Hematopoietic multipotent progenitor cell treated with erythropoietin and hydrocortisone succinate and interleukin-3 and kit ligand, for 15 days (in vitro differentiated cells): Measurements from ENCODE around the gene SPINDOC.
"Not testable (repeated sequence)": the region's sequence is repeated elsewhere in the genome, so short reads cannot be mapped to it uniquely, and the experiment has no call there.

Source experiments
- DNase-seq: peaks from one replicate; pipeline ENCODE4 v3.0.0-alpha.2; 2015; ENCODE audit warnings: low spot score

The SPINDOC gene, protein sequence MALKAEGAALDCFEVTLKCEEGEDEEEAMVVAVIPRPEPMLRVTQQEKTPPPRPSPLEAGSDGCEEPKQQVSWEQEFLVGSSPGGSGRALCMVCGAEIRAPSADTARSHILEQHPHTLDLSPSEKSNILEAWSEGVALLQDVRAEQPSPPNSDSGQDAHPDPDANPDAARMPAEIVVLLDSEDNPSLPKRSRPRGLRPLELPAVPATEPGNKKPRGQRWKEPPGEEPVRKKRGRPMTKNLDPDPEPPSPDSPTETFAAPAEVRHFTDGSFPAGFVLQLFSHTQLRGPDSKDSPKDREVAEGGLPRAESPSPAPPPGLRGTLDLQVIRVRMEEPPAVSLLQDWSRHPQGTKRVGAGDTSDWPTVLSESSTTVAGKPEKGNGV

DNA sequence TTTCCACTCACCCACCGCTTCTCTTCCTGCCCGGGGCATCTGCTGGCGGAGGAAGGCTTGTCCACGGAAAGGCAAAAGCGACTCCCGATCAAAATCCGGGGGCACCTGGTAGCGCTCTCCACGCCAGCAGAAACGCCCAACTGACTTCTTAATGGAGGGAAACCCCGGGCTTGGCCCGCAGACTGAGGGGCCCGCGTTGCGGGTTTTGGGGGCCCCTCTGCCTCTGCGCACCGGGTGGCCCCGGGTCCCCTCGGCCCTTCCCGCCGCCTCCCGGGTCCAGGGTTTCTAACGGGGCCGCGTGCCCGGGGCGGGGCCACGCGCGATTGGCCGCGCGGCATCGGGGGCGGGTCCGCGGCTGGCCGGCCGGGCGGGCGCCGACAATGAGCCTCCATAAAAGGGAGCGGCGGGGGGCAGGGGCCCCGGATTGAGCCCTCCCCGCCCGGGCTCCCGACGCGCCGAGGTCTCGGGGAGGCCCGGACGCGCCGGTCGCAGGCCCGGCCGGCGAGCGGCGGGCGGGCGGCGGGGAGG lies at the start of gene SPINDOC:
TSS of gene SPINDOC (plus strand) at position 422 of the 528 bp plus-strand sequence. CDS start 231 bp downstream, outside the sequence.
- DNase-seq, result peak; percentile 29

DNA sequence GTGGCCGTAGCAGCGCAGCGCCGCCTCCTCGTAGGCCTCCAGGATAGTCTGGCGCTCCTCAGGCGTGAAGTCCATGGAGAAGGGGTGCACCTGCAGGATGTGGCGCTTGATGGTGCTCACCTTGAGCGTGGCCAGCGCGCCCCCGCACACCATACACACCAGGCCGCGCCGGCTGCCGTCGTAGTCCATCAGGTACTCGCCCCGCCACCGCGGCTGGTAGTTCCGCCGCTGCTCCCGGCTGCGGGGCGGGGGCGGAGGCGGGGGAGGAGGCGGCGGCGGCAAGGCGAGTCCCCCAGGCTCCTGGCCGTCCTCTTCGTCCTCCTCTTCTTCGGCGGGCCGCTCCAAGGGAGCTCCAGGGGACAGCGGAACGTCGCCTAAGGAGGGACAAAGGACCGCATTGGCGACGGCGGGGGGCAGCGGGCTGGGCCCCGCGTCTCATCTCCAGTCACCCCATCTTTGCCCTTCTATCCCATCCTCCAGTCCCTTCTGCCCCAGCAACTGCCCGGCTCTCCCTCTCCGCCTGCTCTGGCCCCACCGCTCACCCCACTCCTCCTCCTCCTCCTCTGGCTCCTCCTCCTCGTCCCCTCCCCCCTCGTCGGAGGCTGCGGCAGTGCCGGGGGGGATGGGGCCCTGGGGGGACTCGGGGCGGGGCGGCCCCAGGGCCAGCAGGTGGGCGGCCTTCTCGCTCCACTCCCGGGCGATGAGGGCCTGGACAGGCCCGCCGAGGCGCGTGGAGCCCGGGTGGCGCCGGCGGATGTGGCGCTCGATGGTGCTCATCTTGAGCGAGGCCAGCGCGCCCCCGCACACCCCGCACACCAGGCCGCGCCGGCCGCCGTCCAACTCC lies 49.5 kb upstream of the SPINDOC start:
- DNase-seq, result no peak

DNA sequence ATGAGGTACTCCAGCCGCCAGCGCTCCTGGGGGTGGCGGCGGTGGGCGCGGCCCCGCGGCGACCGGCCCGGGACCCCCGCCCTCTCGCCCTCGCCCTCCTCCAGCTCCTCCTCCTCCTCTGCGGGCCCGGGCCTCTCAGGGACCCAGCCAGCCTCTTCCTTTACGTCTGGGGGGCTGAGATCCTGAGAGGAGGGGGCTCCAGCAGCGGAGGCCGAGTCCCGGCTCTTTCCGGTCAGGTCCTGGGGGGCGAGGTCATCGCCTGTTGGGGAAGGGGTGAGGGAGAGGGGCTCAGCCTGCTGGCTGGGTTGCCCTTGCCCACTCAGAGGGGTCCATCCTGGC lies 48.9 kb upstream of the SPINDOC start:
- DNase-seq, result no peak

DNA sequence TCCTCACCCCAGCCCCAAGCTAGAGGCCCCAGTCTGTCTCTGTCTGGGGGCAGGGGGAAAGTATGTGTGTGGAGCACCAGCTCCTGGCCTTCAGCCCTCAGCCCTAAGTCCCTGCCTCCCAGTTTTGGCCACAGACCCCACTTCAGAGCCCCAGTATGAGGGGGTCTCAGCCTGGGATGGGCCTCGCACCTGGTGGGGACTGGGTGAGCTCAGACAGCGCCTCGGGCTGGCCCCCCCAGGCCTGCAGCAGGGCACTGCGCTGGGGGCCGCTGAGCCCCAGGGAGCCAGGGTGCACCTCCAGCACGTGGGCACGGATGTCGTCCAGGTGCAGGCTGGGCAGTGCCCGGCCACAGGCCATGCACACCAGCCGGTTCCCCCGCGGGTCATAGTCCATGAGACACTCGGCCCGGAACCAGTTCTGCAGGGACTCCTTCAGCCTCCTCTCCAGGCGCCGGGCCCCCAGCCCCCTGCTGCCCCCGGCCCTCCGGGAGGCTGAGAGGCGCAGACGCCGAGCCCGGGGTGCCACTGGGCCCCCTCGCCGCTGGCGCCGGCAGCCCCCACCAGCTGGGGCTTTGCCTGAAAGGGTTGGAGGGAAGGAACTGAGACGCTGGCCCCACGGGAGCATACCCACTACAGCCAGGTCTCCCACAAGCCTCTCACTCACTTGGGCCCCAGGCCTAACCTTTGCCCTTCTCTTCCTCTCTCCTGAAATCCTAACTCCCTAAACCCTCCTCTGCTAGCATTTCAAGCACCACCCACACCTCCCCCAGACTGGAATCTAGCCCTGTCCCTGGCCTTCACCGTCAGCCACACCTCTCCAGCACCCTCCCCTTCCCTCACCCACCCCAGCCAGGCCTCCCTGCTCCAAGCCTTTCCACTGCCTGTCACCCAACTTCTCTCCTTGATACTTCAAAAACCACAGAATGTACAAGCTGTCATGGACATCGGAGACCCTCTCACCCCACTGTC lies 48.3 kb upstream of the SPINDOC start:
- no peak for DNase-seq

DNA sequence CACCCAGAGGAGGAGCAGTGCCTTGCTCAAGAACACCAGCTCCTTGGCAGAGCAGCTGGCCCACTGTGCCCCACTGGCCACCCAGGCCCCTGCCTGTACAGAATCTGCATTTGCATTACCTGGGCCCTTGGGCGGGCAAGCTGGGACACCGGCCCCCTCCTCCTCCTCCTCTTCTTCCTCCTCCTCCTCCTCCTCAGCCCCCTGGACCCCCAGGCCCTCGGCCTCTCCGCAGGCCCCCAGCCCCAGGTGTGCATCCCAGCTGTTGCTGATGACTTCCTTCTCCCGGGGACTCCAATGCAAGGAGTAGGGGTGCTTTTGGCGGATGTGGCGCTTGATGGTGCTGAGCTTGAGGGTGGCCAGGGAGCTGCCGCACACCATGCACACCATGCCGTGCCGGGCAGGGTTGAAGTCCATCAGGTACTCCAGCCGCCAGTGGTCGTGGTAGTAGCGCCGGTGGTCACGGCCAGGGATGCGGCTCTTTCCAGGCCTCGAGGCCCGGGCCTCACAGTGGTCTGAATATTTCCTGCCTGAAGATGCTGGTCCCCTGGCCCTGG lies 47.5 kb upstream of the SPINDOC start:
- DNase-seq, result no peak

DNA sequence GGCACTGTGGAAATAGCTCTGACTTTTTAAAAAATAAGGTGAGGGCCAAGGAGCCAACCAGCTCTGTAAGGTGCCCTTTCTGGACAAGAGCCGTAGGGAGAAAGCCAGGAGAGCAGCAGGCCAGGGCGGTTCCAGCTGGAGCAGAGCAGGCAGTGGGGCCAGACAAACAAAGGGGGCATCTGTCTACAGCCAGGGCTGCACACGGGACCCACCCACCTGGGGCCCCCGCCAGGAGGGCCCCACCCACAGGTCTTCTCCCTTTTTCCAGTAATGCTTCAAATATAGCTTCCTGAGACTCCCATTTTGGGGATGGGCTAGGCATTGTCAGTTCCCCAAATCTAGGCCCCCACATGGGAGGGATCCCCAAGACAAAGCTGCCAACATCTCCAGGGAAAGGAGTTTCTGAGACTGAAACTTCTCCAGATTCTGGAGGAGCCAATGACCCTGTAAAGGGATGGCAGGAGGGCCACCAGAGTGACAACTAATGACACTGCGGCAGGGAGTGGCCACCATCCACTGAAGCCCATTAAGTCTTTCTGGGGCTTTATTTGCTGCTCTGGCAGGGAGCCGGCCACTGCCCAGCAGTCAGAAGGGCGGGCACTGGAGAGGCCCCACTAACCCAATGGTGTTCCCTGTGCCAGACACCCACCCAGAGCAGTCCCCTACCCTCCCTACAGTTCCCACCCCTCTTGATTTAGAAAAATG lies 46.6 kb upstream of the SPINDOC start:
- no peak for DNase-seq

DNA sequence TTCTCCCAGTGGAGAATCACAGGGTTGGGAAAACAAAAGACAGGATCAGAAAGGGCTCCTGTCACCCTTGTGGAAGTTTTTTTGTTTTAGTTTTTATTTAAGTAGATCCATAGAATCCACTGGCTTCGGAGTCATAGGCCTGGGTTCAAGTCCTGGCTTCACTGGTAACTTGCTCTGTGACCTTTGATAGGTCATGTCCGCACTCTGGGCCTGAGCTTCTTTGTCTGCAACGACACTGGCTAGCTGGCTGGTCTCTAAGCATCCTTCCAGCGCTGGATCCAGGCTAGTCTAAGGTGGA lies 46.0 kb upstream of the SPINDOC start:
- DNase-seq, result no peak

DNA sequence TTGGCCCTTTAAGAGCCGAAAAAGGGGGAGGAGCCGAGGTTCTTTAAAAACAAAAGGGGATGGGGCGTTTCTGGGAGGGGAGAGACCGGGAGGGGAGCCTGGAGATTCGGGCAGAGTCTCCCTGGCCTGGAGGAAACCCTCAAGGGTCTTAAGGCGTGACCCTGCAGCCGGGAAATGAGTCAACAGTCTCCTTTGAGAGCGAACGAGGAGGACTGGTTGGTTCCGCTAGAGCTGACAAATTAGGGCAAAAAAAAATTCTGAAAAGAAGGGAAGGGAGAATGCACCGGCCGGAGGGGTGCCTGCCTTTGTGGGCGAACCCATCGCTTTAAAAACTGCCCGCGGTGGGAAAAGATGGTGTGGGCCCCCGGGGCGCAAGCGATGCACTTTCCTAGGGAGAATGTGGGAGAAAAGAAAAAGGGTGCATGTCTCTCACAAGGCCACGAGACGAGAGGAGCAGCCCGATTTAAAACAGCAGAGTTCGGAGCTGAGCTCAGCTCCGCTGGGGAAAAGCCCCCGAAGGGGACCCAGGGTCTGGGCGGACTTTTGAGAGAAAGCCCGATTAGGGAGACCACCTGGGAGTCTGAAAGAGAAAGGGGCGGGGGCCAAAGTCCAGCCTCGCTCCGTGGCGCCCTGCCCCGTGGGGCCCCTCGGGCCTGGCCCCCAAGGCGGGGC lies 45.6 kb upstream of the SPINDOC start:
- DNase-seq, result no peak

DNA sequence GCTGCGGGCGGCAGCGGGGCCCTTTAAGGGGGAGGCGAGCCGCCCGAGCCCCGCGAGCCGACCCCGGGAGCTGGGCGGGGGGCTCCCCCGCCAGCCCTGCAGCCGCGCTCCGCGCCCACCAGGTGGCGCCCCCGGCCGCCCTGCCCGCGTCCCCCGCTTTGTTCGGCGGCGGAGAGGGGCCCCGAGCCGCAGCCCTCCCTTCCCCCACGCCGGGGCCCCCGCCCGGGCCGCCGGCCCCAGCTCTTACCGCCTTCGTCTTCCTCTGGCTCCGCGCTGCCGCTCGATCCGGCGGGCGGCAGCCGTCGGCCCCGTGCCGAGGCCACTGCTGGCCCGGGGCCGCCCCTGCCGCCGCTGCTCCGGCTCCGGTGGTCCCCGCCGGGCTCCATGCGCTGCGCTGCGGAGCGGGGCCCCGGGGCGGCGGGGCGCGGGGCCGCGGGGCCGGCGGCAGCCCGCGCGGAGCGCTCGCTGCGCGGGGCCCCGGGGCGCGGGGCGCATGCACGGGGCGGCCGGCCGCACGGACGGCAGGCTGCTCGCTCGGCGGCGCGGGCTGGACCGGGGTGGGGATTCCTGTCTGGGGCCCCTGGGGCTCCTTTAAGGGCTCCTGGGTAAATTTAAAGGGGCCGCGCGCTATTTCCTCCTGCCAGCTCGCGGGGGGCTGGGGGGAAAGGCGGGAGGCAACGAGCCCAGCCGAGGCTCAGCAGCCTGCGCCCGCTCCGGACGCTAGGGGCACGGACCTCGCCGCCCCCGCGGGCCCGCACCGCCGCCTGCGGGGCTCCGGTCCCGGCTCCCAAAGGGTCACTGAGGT lies 44.8 kb upstream of the SPINDOC start, which contains the start of gene ZFTA:
TSS of gene ZFTA (minus strand) at position 539 of the 805 bp plus-strand sequence. CDS start at position 386, 153 bp downstream.
- DNase-seq, result no peak

DNA sequence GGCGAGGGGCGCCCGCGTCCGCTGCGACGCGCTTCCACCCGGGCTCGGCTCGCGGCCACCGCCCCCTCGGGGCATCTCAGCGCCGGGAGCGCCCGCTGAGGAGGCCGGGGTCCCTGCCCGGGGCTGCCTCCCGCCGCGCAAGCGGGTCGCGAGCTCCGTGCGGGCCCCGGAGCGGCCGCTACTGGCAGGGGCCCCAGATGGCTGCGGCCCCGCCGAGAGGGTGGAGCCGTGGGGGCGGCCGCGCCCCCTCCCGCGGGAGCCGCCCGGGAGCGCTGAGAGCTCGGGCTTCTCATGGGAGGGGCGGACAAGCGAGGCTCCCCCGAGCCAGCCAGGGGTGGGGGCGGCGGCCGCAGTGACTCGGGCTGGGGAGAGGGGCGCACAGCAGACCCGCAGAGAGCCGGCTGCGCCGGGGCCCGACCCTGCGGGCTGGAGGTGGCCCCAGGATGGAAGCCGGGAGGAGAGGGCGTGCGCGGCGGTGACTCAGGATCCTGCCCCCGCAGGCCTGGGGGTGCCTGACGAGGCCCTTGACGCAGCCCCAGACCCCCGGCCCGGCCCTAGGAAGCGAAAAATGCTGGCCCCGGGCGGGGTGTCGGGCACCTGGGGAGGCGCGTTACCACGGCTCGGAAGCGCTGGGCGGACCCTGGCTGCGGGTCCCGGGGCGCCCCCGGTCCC lies 44.1 kb upstream of the SPINDOC start:
- DNase-seq, result no peak

DNA sequence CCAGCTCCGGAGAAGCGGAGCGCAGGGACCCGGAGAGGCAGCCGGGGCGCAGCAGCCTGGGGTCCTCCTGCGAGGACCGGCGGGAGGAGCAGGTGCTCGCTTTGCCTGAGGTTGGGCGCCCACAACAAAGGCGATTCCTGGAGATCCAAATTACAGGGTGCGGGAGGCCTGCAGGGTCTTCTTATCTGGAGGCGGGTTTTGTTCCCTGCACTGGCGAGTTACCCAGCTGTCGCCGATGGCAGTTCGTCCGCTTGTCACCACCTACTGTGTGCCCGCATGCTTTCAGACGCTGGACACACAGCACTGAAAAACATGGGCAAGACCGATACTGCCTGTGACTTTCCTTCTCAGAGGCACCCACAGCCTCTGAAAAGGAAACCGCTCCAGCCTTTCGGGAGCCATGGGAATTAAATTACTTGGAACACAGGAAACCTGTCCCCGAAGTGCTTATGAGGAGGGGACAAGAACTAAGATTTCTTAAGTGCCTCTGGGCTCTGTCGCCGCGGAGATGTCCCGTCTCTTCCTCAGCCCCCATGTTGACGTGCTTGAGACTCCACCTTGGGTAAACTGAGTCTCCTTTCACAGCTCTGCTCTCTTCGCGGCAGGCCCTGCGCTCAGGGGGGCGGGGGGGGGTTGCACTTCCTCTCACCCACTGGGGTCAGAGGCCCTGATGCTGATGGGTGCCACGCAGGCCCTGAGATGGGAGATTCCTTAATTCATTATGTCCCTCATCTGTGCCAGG lies 43.4 kb upstream of the SPINDOC start:
- no peak for DNase-seq

DNA sequence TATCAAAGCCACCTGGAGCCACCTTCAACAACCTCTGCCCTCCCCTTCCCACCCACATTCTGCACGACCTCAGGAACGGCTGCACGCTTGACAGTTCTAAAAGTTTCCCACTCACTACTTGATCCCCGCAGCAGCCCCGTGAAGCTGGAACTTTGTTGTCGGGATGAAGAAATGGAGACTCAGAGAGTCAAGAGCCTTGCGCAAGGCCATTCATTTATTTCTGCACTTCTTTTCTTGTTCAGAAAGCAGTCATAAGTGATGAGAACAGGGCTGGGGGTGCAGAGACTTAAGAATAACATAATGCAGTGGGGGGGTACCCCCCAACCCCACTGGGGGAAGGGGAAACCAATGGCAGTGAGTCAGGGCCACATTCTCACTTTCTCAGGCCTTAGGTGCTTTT lies 42.5 kb upstream of the SPINDOC start:
- DNase-seq, result no peak

DNA sequence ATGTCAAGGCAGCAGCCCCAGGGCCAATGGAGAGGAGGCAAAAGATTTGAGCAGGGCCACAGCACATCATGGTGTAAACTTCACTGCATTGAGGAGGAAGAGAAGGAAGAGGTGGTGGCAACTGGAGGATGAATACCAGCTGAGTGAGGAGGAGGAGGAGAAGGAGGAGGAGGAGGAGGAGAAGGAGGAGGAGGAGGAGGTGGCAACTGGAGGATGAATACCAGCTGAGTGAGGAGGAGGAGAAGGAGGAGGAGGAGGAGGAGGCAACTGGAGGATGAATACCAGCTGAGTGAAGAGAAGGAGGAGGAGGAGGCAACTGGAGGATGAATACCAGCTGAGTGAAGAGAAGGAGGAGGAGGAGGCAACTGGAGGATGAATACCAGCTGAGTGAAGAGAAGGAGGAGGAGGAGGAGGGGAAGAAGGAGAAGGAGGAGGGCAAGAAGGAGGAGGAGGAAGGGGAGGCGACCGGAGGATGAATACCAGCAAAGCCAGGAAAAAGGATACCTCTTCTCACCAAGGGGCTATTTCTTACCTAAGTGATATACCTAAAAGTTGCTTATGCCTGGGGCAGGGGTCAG lies 41.4 kb upstream of the SPINDOC start:
- not testable (repeated sequence) for DNase-seq

DNA sequence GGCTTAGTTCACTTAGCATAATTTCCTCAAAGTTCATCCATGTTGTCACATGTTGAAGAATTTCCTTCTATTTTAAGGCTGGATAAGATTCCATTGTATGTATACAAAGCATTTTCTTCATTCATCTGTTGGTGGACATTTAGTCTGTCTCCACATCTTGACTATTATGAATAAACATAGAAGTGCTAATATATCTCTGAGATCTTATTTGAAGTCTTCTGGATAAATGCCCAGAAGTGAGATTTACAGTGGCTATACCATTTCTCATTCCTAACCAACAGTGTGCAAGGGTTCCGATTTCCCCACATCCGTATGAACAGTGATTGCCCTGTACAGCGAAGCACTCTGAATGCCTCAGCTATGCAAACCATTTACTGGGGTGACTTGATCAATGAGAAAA lies 38.1 kb upstream of the SPINDOC start:
- DNase-seq, result no peak

DNA sequence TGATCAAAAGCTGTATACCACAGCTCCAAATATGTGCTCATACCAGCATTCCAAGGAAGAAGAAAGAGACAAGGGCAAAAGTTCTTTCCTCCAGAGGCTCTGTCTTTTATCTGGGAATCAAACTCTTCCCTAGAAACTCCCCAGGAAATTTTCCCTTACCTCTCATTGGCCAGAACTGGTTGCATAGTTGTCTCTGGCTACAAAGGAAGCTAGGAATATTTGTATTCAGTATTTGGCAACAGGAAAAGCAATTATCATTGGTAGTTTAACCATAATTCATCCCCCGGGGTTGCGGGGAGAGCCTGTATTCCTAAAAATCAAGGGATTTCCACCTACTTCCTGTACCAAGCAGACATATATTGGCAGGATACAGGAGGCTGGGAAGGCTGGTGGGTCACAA lies 34.2 kb upstream of the SPINDOC start:
- no peak for DNase-seq

DNA sequence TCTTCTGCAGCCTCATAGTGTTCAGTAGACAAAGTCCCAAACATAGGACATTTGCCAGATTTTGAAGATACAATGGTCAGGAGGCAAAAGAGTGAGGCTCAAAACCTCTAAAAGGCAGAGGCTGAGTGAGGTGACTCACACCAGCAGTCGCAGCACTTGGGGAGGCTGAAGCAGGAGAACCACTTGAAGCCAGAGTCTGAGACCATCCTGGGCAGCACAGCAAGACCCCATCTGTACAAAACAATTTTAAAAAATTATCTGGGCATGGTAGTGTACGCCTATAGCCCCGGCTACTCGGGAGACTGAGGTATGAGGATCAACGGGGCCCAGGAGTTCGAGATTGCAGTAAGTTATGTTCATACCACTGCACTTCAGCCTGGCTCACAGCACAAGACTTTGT lies 30.5 kb upstream of the SPINDOC start:
- DNase-seq, result no peak

DNA sequence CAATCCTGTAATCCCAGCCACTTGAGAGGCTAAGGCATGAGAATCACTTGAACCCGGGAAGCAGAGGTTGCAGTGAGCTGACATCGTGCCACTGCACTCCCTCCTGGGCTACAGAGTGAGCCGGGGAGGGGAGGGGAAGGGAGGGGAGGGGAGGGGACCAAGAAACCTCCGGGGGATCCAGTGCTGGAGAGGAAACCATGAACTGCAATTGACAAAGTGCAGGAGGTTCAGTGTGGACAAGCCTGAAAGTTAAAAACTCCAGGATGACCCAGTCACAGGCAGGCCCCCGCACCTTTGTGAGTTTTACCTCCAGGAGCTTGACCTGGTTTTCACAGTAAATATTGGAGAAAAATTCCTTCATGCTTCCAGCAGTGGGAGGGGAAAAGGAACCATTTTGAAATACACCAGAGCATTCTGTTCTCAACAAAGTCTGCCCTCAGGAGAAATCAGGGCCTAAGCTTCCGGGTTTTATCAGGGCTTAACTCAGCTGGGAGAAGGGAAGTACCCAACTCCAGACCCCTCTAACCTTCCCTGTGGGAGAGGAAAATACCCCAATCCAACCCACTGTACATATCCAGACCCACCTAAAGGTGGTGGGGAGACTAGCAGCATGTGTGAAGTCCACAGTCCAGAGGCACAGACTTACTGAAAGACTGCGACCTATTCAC lies 29.2 kb upstream of the SPINDOC start:
- DNase-seq, result no peak
